ENCODE data around the gene MLST8.

DNA sequence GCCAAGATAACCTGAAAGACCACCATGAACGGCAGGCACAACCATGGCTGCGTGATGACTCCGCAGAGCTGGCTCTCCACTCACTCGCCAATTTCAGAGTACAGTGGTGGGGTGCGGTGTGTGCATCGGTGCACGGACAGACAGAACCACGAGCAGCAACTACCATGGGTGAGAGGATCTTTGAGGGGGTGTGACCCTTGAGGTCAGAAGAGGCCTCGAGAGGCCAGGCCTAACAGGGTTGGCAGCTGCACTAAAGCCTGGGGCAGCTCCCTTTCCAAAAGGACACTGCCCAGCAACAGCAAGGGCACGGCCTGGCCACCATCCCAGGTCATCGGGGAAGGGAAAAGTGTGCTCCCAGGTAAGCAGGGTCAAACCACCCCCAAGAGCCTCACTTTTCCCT, 48.0 kb downstream of the MLST8 start:
- TF ChIP-seq GATA3 (IDR thresholded peaks at IDR 0.05; ENCODE audit: low read depth, low read length) (no peak), GATA2 (IDR thresholded peaks at IDR 0.05; ENCODE audit: low read depth, low read length) (no peak)
